Activated naive CD4-positive, alpha-beta T cell treated with anti-CD3 and anti-CD28 coated beads, Interleukin-2, amount 10 ng/mL, durations not matched to agents 5 hours and 36 hours (primary cell): Measurements from ENCODE around the gene SLC24A4. TPM values are rescaled to one million over a fixed set of nuclear protein-coding genes. Genes with fewer than 3 reads are reported as not detected.

Source experiments
- total RNA-seq, 2 experiments: library from RNA; stranded (reverse); gene quantifications; one replicate each; pipeline ENCODE4 v1.2.3, GENCODE V29; 2021

SLC24A4 gene
- not detected for total RNA-seq

DNA sequence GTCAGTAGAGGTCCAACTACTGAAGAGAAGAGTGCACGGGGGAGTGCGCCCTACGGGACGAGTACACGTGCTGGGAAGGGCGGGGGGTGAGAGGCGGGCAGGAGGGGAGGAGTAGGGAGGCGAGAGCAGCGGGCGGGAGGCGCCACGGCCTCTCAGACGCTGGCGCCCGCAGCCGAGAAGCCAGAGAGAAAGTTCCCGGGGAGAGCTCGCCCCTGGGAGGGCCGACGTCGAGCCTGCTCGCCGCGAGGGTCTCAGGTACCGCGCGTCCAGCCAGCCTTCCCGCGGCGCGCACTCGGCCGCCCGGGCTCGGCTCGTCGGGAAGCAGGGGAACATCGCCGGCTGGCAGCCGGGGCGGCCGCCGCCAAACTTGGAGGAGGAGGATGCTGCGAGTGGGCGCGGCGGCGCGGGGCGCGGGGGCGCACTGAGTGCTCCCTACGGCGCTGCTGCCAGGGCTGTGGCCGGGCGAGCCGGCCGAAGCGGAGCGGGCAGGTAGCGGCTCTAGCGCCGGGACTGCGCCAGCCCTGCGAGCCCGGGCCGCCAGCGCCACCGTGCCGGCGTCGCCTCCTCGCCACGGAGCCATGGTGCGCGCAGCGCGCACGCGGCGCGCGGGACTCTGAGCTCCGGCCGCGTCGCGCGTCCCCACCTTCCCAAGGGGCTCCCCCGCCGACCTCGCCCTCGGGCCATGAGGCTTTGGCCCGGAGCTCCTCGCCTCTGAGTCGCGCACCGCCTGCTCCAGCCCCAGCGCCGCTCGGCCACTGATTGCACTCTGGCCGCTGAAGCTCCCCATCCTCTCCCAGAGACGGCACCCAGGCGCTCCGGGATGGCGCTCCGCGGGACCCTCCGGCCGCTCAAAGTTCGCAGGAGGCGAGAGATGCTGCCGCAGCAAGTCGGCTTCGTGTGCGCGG lies at the start of gene SLC24A4:
TSS of gene SLC24A4 (plus strand) at position 155 of the 905 bp plus-strand sequence. CDS start at position 821, 666 bp downstream.

GRCh38 chr14:92513204-92513965 lies 190.4 kb downstream of the SLC24A4 start, which contains the start of gene RIN3:
Gene RIN3 (plus strand): TSS chr14:92513781. CDS start chr14:92513933, 152 bp downstream.

Other genes with a start within 250 kb of the SLC24A4 start
- 10 to 100 TPM; 31.5 to 32.1 TPM for gene ATXN3, start 216.6 kb upstream of the SLC24A4 start, total RNA-seq
- gene NDUFB1, start 201.5 kb upstream of the SLC24A4 start, total RNA-seq = 100 to 1,000 TPM; 140 to 152 TPM
- gene CPSF2, start 201.2 kb upstream of the SLC24A4 start, total RNA-seq = 10 to 100 TPM; 71.5 to 73.6 TPM
- gene RIN3, start 190.6 kb downstream of the SLC24A4 start, total RNA-seq = 10 to 100 TPM; 63.2 to 66.4 TPM